GM21423 (cell line): ENCODE results near the gene NEB.

Experiments used
- ATAC-seq: cut with Tn5 transposase; IDR thresholded peaks from one replicate; pipeline ENCODE4 v1.9.1; 2021; ENCODE audit warnings: mild to moderate bottlenecking, moderate library complexity; ENCODE audit not compliant: unreplicated experiment

Gene NEB

GRCh38 chr2:151491496-151491895 is 242.8 kb downstream of the NEB start:
- ATAC-seq: no peak

DNA sequence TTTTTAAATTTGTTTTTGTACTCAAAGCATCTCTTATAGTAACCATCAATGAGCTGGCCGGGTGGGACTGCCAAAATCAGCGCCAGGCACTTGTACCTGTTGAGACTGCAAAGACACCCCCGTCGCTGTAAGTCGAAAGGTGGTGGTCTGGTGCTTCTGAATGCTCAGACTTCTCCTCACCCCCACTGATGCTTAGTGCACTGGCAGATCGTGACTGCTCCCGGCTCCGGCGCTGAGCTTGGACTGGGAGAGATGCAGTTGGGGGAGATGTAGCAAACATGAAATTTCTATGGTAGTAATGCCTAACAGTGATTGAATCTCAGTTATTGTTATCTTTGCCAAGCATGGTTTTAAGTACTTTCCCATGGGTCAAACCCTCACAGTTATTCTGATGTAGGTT is 244.0 kb downstream of the NEB start:
- ATAC-seq: no peak

- ATAC-seq: no peak
Measured at GRCh38 chr2:151486053-151486452, 248.2 kb downstream of the NEB start.

DNA sequence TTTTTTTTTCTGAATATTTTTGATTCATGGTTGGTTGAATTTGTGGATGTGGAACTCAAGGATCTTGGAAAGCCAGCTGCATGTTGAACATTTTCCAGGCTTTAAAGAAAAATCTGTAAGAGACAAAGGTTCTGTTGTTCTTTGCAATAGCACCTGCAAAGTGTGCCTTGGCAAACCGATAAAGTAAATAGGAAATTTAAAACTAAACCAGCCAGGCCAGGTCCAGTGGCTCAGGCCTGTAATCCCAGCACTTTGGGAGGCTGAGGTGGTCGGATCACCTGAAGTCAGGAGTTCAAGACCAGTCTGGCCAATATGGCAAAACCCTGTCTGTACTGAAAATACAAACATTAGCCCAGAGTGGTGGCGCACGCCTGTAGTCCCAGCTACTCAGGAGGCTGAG is 250.2 kb downstream of the NEB start:
- ATAC-seq: no peak

DNA sequence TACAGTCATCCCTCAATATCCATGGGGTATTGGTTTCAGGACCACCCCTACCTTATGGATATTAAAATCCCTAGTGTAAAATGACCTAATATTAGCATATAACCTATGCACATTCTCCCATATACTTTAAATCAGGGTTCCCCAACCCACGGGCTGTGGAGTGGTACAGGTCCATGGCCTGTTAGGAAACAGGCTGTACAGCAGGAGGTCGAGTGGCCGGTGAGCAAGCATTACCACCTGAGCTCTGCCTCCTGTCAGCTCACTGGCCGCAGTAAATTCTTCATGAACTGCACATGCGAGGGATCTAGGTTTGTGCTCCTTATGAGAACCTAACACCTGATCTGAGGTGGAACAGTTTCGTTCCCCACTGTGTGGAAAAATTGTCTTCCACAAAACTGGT is 250.7 kb downstream of the NEB start:
- no peak for ATAC-seq

GRCh38 chr2:151482171-151482725 is 252.0 kb downstream of the NEB start:
- ATAC-seq: no peak

- ATAC-seq: no peak
Measured at GRCh38 chr2:151481744-151482143, 252.5 kb downstream of the NEB start.

DNA sequence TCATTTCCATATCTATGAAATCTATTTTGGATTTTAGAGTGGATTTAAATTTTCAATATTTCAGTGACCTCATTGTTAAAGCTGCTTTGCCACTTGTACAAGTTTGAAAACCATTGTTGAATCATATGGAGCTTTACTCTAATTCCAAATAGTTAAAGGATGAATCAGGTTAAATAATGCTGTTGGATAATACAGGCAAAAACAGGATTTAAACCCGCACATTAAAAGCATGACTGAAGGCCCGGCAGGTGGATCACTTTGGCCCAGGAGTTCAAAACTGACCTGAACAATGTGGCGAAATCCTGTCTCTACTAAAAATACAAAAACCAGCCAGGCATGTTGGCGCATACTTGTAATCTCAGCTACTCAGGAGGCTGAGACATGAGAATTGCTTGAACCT is 256.3 kb downstream of the NEB start:
- no peak for ATAC-seq

- ATAC-seq: no peak
Measured at GRCh38 chr2:151476287-151476686, 258.0 kb downstream of the NEB start.

GRCh38 chr2:151475071-151475470 is 259.2 kb downstream of the NEB start:
- ATAC-seq: no peak

GRCh38 chr2:151472966-151473365 is 261.3 kb downstream of the NEB start:
- no peak for ATAC-seq

GRCh38 chr2:151470556-151470955 is 263.7 kb downstream of the NEB start:
- no peak for ATAC-seq

- no peak for ATAC-seq
Measured at GRCh38 chr2:151465771-151466170, 268.5 kb downstream of the NEB start.

DNA sequence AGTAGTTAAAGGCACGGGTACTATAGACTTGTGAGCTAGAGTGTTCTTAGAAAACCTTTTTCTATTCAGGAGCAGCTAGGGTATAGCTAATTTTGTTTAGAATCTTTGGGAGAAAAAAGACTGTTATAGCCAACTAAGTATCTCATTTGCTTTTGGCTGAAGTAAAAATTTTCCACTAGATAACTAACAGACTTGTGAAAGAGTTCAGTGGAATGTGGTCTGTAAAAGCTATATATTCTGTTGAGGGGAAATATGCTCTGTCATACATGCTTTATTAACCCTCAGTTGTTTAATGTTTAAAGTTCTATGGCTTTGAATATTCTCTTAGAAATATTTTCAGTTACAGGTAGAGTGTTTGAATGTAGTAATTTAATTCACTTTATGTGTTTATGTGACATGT is 274.9 kb downstream of the NEB start:
- ATAC-seq: no peak

- no peak for ATAC-seq
Measured at GRCh38 chr2:151439127-151439526, 295.1 kb downstream of the NEB start.

DNA sequence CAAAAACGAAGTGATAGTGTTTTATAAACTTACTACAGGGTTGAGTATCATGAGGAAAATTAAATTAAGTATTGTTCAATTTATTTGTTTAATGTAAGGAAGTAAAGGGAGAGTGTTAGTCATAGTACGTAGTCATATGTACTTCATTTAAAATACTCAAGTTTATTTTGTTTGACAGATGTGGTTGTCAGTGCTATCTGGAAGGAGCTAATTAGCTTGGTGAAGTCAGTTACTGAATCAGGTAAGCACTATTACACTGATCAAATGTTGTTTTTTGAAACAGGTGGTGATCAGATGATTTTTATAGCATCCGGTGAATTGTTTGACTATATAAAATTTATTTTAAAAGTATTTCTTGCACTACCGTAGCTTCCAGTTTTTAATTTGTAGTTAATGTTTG is 295.8 kb downstream of the NEB start:
- no peak for ATAC-seq

GRCh38 chr2:151437630-151438029 is 296.6 kb downstream of the NEB start:
- ATAC-seq: peak; percentile 49
